ENCODE measurements around the gene MRPL37.

DNA sequence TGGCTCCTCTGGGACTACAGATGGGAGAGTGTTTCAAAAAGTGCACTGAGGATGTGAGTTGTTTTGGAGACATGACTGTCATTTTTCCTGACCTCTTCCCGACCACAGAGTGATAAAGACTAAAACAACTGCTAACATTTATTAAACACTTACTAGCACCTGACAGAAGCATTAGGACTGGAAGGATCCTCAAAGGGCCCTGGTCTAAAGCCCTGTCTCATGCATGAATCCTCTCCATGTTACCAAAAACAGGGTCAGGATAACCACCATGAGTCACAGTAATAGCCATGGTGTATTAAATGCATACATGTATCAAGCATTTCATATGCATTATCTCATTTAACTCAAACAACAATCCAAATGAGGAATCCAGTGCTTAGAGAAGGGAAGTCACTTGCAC, 11.7 kb upstream of the MRPL37 start:
- no peak for TF ChIP-seq CTCF (IDR thresholded peaks at IDR 0.05; ENCODE audit: low read depth, low read length, poor library complexity, severe bottlenecking)
- no peak for TF ChIP-seq EZH2phosphoT487 (IDR thresholded peaks at IDR 0.05; ENCODE audit: borderline replicate concordance, low read length)
